ENCODE results near the gene ARHGAP45. TPM values are rescaled to one million over a fixed set of nuclear protein-coding genes. Genes with fewer than 3 reads are reported as not detected.

The ARHGAP45 gene
- total and polyA plus RNA-seq, 2 donors from 2014 or later, result 11.8 to 50.0 TPM

- Histone ChIP-seq H3K4me1 (ENCODE audit: control insufficient read depth in 2 of 3, insufficient read depth in 2 of 3, low read depth in 1 of 3, low read length in 3 of 3) (peaks cover 0 to 26% (median 22%) of the 10 kb centered on the region in 3 donors), H3K9me3 (ENCODE audit: control insufficient read depth in 2 of 3, insufficient read depth in 1 of 3, low read length in 3 of 3) (no peaks in the 10 kb centered on the region), H3K27ac (ENCODE audit: low read depth in 2 of 2, low read length in 2 of 2) (peak overlapping the region; percentile 87 to 95), H3K9ac (ENCODE audit: low read length in 3 of 3) (peak overlapping the region; percentile 22 to 84 (median 63)), H3K36me3 (ENCODE audit: control insufficient read depth in 2 of 3, insufficient read depth in 3 of 3, low read length in 3 of 3) (peaks cover 0 to 10% (median 2%) of the 10 kb centered on the region in 3 donors), H3K4me3 (ENCODE audit: low read length in 3 of 3) (peak overlapping the region; percentile 53 to 74 (median 65)), H3K27me3 (ENCODE audit: control insufficient read depth, insufficient read depth, low read length) (no peaks in the 10 kb centered on the region)
- intact Hi-C loops (cut with DNase I), result no loop called here
- TF ChIP-seq, protein P1, sequence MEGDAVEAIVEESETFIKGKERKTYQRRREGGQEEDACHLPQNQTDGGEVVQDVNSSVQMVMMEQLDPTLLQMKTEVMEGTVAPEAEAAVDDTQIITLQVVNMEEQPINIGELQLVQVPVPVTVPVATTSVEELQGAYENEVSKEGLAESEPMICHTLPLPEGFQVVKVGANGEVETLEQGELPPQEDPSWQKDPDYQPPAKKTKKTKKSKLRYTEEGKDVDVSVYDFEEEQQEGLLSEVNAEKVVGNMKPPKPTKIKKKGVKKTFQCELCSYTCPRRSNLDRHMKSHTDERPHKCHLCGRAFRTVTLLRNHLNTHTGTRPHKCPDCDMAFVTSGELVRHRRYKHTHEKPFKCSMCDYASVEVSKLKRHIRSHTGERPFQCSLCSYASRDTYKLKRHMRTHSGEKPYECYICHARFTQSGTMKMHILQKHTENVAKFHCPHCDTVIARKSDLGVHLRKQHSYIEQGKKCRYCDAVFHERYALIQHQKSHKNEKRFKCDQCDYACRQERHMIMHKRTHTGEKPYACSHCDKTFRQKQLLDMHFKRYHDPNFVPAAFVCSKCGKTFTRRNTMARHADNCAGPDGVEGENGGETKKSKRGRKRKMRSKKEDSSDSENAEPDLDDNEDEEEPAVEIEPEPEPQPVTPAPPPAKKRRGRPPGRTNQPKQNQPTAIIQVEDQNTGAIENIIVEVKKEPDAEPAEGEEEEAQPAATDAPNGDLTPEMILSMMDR (IDR thresholded peaks at IDR 0.05; ENCODE audit: borderline replicate concordance, extremely low read depth, insufficient read depth), result no peak
- no peak for FAIRE-seq
- DNase-seq, result peak in 4 of 5 donors; percentile 48 to 74 (median 67)
Observed at GRCh38 chr19:1105008-1105872, 38.3 kb downstream of the ARHGAP45 start.

DNA sequence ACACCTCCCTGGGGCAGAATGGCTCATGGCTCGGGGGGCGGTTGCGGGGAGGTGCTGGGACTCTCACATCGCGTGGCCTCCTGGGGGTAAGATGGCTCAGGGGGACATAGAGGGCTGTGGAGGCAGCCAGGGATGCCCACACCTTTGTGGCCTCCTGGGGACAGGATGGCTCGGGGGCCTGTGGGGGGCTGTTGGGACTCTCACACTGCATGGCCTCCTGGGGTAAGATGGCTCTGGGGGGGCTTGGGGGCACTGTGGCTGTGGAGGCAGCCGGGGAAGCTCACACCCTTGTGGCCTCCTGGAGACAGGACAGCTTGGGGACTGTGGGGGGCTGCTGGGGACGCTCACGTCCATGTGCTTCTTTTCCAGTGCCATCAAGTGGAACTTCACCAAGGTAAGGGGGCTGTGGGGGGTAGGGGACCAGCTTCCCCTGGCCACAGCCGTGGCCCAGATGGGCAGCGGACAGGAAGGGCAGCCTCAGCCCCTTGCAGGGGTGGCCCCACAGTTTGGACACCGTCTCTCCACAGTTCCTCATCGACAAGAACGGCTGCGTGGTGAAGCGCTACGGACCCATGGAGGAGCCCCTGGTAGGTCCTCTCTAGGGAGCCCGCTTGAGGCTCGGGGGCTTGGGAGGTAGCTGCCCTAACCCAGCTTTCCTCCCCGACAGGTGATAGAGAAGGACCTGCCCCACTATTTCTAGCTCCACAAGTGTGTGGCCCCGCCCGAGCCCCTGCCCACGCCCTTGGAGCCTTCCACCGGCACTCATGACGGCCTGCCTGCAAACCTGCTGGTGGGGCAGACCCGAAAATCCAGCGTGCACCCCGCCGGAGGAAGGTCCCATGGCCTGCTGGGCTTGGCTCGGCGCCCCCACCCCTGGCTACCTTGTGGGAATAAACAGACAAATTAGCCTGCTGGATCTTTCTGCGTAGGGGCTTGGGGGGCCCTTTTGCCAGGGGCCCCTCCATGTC is 39.2 kb downstream of the ARHGAP45 start:
- Histone ChIP-seq H3K36me3 (ENCODE audit: control insufficient read depth in 2 of 3, insufficient read depth in 3 of 3, low read length in 3 of 3) (peaks cover 0 to 10% (median 2%) of the 10 kb centered on the region in 3 donors), H3K27ac (ENCODE audit: low read depth in 2 of 2, low read length in 2 of 2) (no peak overlapping the region), H3K9me3 (ENCODE audit: control insufficient read depth in 2 of 3, insufficient read depth in 1 of 3, low read length in 3 of 3) (no peaks in the 10 kb centered on the region), H3K27me3 (ENCODE audit: control insufficient read depth, insufficient read depth, low read length) (no peaks in the 10 kb centered on the region), H3K9ac (ENCODE audit: low read length in 3 of 3) (no peak overlapping the region), H3K4me1 (ENCODE audit: control insufficient read depth in 2 of 3, insufficient read depth in 2 of 3, low read depth in 1 of 3, low read length in 3 of 3) (peaks cover 0 to 26% (median 21%) of the 10 kb centered on the region in 3 donors), H3K4me3 (ENCODE audit: low read length in 3 of 3) (no peak overlapping the region)
- no peak for DNase-seq
- TF ChIP-seq, protein P1 (IDR thresholded peaks at IDR 0.05; ENCODE audit: borderline replicate concordance, extremely low read depth, insufficient read depth), result no peak
- FAIRE-seq, result no peak
- intact Hi-C loops (cut with DNase I), result no loop called here

GRCh38 chr19:1106841-1107660 is 40.1 kb downstream of the ARHGAP45 start:
- intact Hi-C loops (cut with DNase I), result no loop called here
- Histone ChIP-seq H3K27me3 (ENCODE audit: control insufficient read depth, insufficient read depth, low read length) (no peaks in the 10 kb centered on the region), H3K36me3 (ENCODE audit: control insufficient read depth in 2 of 3, insufficient read depth in 3 of 3, low read length in 3 of 3) (peaks cover 0 to 10% (median 2%) of the 10 kb centered on the region in 3 donors), H3K4me1 (ENCODE audit: control insufficient read depth in 2 of 3, insufficient read depth in 2 of 3, low read depth in 1 of 3, low read length in 3 of 3) (peaks cover 0 to 17% (median 15%) of the 10 kb centered on the region in 3 donors), H3K9me3 (ENCODE audit: control insufficient read depth in 2 of 3, insufficient read depth in 1 of 3, low read length in 3 of 3) (no peaks in the 10 kb centered on the region), H3K4me3 (ENCODE audit: low read length in 3 of 3) (no peak overlapping the region), H3K27ac (ENCODE audit: low read depth in 2 of 2, low read length in 2 of 2) (no peak overlapping the region), H3K9ac (ENCODE audit: low read length in 3 of 3) (no peak overlapping the region)
- FAIRE-seq (no peak), DNase-seq (no peak)
- TF ChIP-seq, protein P1 (IDR thresholded peaks at IDR 0.05; ENCODE audit: borderline replicate concordance, extremely low read depth, insufficient read depth), result peak; percentile 1

All from kidney (tissue), 14 donors.